Heart left ventricle (tissue), 16 donors: ENCODE measurements around the gene TRUB2. TPM values are rescaled to one million over a fixed set of nuclear protein-coding genes. Genes with fewer than 3 reads are reported as not detected.

Experiments used
- ATAC-seq, 4 donors: fragments of 200-7000 bp; cut with Tn5 transposase; one replicate each; pipeline ENCODE4 v1.9.1; 2020 to 2022; ENCODE audit warnings: moderate library complexity in 4 of 4, mild to moderate bottlenecking in 3 of 4, moderate number of reproducible peaks in 1 of 4
- DNase-seq, 5 donors: peaks; one replicate each; pipeline ENCODE4 v3.0.0-alpha.2; 2020
- H3K27ac ChIP-seq, 12 donors: fragments of 200-600 bp; sonication (generic) in 4 of 12; one replicate each; pipeline versions ENCODE4 v1.5.0 to v1.8.0; 2016 to 2022; ENCODE audit warnings: mild to moderate bottlenecking in 2 of 12
- H3K27me3 ChIP-seq, 9 donors: fragments of 200-600 bp; sonication (generic) in 2 of 9; one replicate each; pipeline versions ENCODE4 v1.5.1 to v1.8.0; 2016 to 2022; ENCODE audit warnings: mild to moderate bottlenecking in 3 of 9
- H3K36me3 ChIP-seq, 9 donors: fragments of 200-600 bp; sonication (generic) in 2 of 9; one replicate each; pipeline versions ENCODE4 v1.5.0 to v1.8.0; 2018 to 2022; ENCODE audit warnings: mild to moderate bottlenecking in 2 of 9
- H3K4me1 ChIP-seq, 12 donors: fragments of 200-600 bp; sonication (generic) in 4 of 12; one replicate each; pipeline versions ENCODE4 v1.5.0 to v1.8.0; 2016 to 2022; ENCODE audit warnings: mild to moderate bottlenecking in 3 of 12
- H3K4me3 ChIP-seq, 12 donors: fragments of 200-600 bp; sonication (generic) in 4 of 12; one replicate each; pipeline versions ENCODE4 v1.5.0 to v1.8.0; 2017 to 2022; ENCODE audit warnings: mild to moderate bottlenecking in 9 of 12, moderate library complexity in 4 of 12
- H3K9me3 ChIP-seq, 12 donors: fragments of 200-600 bp; sonication (generic) in 4 of 12; one replicate each; pipeline versions ENCODE4 v1.5.0 to v1.8.0; 2016 to 2022; ENCODE audit warnings: mild to moderate bottlenecking in 1 of 12
- POLR2A ChIP-seq, 2 donors: fragments of 450-650 bp; IDR thresholded peaks; one replicate each; pipeline ENCODE4 v1.6.1; 2017; ENCODE audit warnings: antibody characterized with exemption in 2 of 2, mild to moderate bottlenecking in 2 of 2, moderate library complexity in 2 of 2
- WGBS, 4 donors: extraction: QIAGEN DNeasy Blood & Tissue Kit in 2 of 4; methylation state at CpG; one replicate each; pipeline versions ENCODE4 v1.1.5 to v1.1.7; 2013 to 2018; 5-methylcytosine and 5-hydroxymethylcytosine counted together
- intact Hi-C, 10 donors: fragments of 100-400 bp; cut with DNase I; formaldehyde crosslinking; loops; one replicate each; pipeline versions ENCODE4 v1.11.1 to v1.14.2; 2022
- polyA plus RNA-seq, 2 donors: library from polyadenylated mRNA; stranded (reverse); fragments of 200-250 nt; gene quantifications; one replicate each; pipeline ENCODE4 v1.2.3, GENCODE V29; 2013
- total RNA-seq, 9 donors: library from RNA; depleted of rRNA in 2 of 9; stranded (reverse); fragments of >200 nt in 2 of 9; fragmentation: NEBNext Ultra II Directional in 3 of 9; extraction: Animal tissue kit (Norgen Biotek cat#: 25700) in 3 of 9; gene quantifications; one replicate each; pipeline versions ENCODE4 v1.1.0 to v1.2.4, GENCODE V29; 2016 to 2023
- TF ChIP-seq, protein P1 (sequence below), 12 donors: fragments of 200-600 bp; sonication (generic) in 4 of 12; IDR thresholded peaks; one replicate each; pipeline versions ENCODE4 v1.5.0 to v1.8.0; 2018 to 2022; ENCODE audit warnings: antibody characterized with exemption in 12 of 12, mild to moderate bottlenecking in 5 of 12
- donor health status: ischemic (EF 13 %, LVEDD 7.1; RV severe dilation, severe dysfunction).
- donor health status: healthy with polysubstance abuse.
- donor health status: DM: no; HTN: yes; CAD: no.
- donor health status: DM: no; HTN: no; CAD: no.
- donor health status: ischemic (EF 25% LVEDD 6.9; RV normal size, moderate dysfunction).
- donor health status: ischemic (EF 25% LVEDD 5.7; RV mildly dilated, moderate dysfunction).
- donor health status: healthy.
- donor health status: DM: yes; HTN: yes; CAD: no.
- donor health status: ischemic (EF 35%, LVEDD 5.7; RV mildly dilated, moderate dysfunction).
- donor health status: nonischemic (EF 11% LVEDD 7.7; RV severe dilation, severe dysfunction).
- donor health status: DM: yes; HTN: yes; CAD: no.
- donor health status: PGD.
- donor health status: ischemic (EF 29% LVEDD 5.4; RV normal size, mild dysfunction).
- donor health status: nonischemic (EF 23%, LVEDD 6.1; RV moderate dilation, normal function).

Gene TRUB2
- total and polyA plus RNA-seq, 11 donors: 12.9 to 49.7 (median 34.4) TPM

DNA sequence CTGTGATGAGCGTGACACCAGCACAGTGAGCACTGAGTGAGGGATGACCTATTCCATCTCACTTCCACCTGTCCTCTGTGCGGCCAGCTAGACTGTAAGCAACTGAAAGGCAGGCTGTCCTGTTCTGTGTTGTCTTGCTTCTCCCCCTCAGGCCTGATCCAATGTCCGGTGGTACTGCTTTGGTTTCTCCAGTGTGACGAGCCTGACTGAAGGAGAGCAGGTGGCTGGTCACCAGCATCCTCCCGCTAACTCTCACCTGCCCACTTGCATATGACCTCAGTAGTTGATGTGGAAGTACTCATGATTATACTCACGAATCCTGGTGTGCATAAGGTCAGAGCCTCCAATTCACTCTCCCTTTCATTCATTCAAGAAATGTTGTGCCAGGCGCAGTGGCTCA is 15.7 kb upstream of the TRUB2 start:
- Histone ChIP-seq H3K27ac (no peak overlapping the region), H3K4me3 (no peak overlapping the region), H3K36me3 (peaks cover 0 to 25% (median 13%) of the 10 kb centered on the region in 9 donors), H3K9me3 (no peaks in the 10 kb centered on the region), H3K27me3 (no peaks in the 10 kb centered on the region), H3K4me1 (peaks cover 0 to 16% (median 9%) of the 10 kb centered on the region in 12 donors)
- intact Hi-C loops: no loop called here
- WGBS, 4 donors: 87 to 94% (median 92%) methylated on average over 7 of the region's 7 CpGs
- ATAC-seq (no peak), DNase-seq (no peak)
- TF ChIP-seq, protein P1, sequence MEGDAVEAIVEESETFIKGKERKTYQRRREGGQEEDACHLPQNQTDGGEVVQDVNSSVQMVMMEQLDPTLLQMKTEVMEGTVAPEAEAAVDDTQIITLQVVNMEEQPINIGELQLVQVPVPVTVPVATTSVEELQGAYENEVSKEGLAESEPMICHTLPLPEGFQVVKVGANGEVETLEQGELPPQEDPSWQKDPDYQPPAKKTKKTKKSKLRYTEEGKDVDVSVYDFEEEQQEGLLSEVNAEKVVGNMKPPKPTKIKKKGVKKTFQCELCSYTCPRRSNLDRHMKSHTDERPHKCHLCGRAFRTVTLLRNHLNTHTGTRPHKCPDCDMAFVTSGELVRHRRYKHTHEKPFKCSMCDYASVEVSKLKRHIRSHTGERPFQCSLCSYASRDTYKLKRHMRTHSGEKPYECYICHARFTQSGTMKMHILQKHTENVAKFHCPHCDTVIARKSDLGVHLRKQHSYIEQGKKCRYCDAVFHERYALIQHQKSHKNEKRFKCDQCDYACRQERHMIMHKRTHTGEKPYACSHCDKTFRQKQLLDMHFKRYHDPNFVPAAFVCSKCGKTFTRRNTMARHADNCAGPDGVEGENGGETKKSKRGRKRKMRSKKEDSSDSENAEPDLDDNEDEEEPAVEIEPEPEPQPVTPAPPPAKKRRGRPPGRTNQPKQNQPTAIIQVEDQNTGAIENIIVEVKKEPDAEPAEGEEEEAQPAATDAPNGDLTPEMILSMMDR (IDR thresholded peaks at IDR 0.05): no peak
- TF ChIP-seq POLR2A (IDR thresholded peaks at IDR 0.05): no peak

DNA sequence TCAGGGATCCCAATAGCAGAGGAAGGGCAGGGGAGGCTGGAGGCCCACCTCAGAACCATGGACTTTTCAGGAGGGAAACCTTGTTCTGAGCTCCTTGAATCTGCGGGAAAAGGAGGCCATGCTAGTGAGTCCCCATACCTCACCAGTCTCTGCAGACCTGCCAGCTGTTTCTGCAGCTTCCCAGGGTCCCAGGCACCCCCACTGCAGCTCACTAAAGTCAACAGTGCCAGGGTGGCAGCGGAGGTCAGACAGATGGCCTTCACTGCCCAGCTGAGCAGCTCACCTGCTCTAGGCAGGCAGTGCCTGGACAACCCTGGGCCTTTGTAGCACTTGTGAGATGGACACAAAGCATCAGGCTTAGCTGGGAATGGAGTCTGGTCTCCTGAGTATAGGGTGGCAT is 13.7 kb upstream of the TRUB2 start:
- ATAC-seq: no peak
- intact Hi-C loops: no loop called here
- Histone ChIP-seq H3K4me3 (no peak overlapping the region), H3K9me3 (no peaks in the 10 kb centered on the region), H3K27me3 (no peaks in the 10 kb centered on the region), H3K36me3 (peaks cover 0 to 33% (median 22%) of the 10 kb centered on the region in 9 donors), H3K27ac (no peak overlapping the region), H3K4me1 (peaks cover 0 to 7% (median 3%) of the 10 kb centered on the region in 12 donors)
- 86 to 100% (median 96%) methylated on average over 2 of the region's 2 CpGs for WGBS, 4 donors
- DNase-seq: no peak
- TF ChIP-seq, protein P1 (IDR thresholded peaks at IDR 0.05): no peak
- no peak for TF ChIP-seq POLR2A (IDR thresholded peaks at IDR 0.05)

DNA sequence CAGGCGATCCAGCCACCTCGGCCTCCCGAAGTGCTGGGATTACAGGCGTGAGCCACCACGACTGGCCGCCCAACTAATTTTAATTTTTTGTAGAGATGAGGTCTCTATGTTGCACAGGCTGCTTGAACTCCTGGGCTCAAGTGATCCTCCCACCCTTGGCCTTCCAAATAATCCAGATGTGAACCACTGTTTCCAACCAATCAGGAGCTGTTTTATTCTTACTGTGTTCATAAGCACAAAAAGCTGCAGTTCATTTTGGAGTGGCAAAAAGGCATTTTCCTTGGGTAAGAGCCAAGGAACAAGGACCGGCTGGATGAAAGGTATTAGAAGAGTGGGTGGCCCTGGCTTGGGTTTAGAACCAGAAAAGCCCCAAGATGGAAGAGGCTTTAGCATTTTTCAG is 12.9 kb upstream of the TRUB2 start:
- Histone ChIP-seq H3K27me3 (no peaks in the 10 kb centered on the region), H3K4me3 (no peak overlapping the region), H3K9me3 (no peaks in the 10 kb centered on the region), H3K27ac (no peak overlapping the region), H3K36me3 (peaks cover 0 to 33% (median 23%) of the 10 kb centered on the region in 9 donors), H3K4me1 (peaks cover 0 to 6% (median 0%) of the 10 kb centered on the region in 12 donors)
- intact Hi-C loops: no loop called here
- 84 to 90% (median 87%) methylated on average over 7 of the region's 7 CpGs for WGBS, 4 donors
- ATAC-seq (no peak), DNase-seq (no peak)
- TF ChIP-seq, protein P1 (IDR thresholded peaks at IDR 0.05): no peak
- TF ChIP-seq POLR2A (IDR thresholded peaks at IDR 0.05): no peak

DNA sequence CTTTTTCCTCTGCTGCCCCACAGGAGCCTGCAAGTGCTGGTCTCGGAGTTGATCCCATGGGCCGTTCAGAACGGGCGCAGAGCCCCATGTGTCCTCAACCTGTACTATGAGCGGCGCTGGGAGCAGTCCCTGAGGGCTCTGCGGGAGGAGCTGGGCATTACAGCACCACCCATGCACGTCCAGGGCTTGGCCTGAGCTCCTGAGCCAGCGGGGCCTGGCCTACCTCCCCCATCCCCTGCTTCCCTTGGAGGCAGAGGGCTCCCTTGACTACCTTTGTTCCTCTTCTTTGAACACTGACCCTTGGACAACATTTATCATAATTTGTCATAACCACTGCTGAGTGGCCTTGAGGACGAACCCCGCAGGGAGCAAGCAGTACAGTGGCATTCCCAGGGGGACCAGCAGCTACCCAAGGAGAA is 11.2 kb upstream of the TRUB2 start:
- no peak for DNase-seq
- H3K27ac ChIP-seq: no peak overlapping the region
- no peaks in the 10 kb centered on the region for H3K27me3 ChIP-seq
- no peaks in the 10 kb centered on the region for H3K4me1 ChIP-seq
- ATAC-seq: no peak
- H3K36me3 ChIP-seq: peaks cover 0 to 47% (median 35%) of the 10 kb centered on the region in 9 donors
- 87 to 94% (median 88%) methylated on average over 11 of the region's 11 CpGs for WGBS, 4 donors
- H3K9me3 ChIP-seq: no peaks in the 10 kb centered on the region
- intact Hi-C loops: no loop called here
- no peak overlapping the region for H3K4me3 ChIP-seq
- no peak for TF ChIP-seq POLR2A (IDR thresholded peaks at IDR 0.05)
- TF ChIP-seq, protein P1 (IDR thresholded peaks at IDR 0.05): no peak
